Articular chondrocyte of knee joint (primary cell): Measurements from ENCODE around the gene ACTRT3. TPM values are rescaled to one million over a fixed set of nuclear protein-coding genes. Genes with fewer than 3 reads are reported as not detected.

Experiments
- small RNA-seq: library from RNA; depleted of rRNA; stranded (forward); fragments of <200 nt; gene quantifications from one replicate; pipeline ENCODE3, GENCODE V24; 2012
- total RNA-seq: library from RNA; depleted of rRNA; stranded (reverse); fragments of >200 nt; gene quantifications from 2 replicates; pipeline ENCODE4 v1.2.3, GENCODE V29; 2012

Gene ACTRT3
- total RNA-seq, result 4.4 and 5.0 TPM in 2 replicates

GRCh38 chr3:169769287-169770181, at the start of gene ACTRT3:
TSS of gene ACTRT3 (minus strand) at chr3:169769561. CDS start at chr3:169769520, 41 bp downstream.

DNA sequence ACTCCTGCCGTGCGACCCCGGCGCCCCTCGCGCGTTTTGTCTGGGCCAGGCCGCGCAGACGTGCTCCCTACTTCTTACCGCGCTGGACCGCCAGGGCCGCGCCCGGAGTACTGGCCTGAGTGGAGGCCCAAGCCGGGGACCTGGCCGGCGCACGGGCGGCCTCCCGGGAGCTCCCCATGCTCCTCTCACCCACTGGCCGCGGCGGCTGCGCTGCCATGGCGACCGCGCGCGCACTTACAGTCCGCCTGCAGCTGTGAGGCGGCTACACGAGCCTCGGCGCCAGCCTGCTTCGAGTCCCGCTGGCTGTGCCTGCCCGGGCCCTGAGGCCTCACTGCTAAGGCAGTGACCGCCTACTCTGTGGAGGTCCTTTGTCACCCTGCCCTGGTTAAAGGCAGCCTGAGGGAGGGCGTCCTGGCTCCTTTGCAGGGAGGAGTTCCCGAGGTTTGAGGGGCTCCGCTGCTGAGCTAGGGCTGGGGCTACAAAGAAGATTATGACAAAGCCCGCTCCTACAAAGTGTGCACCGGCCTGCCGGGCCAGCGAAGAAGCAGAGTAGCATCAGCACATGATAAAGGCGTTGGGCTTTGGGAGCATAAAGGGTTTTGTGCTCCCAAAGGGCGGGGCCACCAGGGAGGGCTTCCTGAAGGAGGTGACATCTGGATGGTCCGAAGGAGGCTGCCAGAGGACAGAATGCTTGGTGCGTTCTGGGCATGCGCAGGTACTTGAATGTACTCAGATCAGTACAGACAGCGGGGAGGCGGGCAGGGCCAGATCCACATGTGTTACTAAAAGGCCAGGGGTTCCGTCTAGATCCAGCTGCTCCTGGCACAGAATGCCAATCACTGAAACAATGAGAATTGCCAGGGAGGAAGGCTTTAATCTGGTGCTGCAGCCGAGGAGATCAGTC, 43.2 kb upstream of the ACTRT3 start, which contains the start of the genes LRRC34 and LRRIQ4:
Gene LRRC34 (minus strand): TSS at position 573 of the 904 bp plus-strand sequence. CDS start 356 bp downstream, at position 217.
Gene LRRIQ4 (plus strand): TSS at position 539 of the 904 bp plus-strand sequence. CDS start 9,052 bp downstream, outside the sequence.

GRCh38 chr3:169772897-169773816, 3.8 kb upstream of the ACTRT3 start, which contains the start of gene MYNN:
TSS of gene MYNN (plus strand) at chr3:169773396. CDS start at chr3:169774296, 900 bp downstream.

GRCh38 chr3:169764882-169765612, 4.3 kb downstream of the ACTRT3 start, which contains the start of gene TERC:
TSS of gene TERC (minus strand) at chr3:169765060.

Small RNAs within 50 kb of the gene (small RNA-seq; reads per million reads assigned to genes)
- gene RNU6-637P, result not detected

Other genes starting within 250 kb of the ACTRT3 start
- 0.78 and 2.1 TPM in 2 replicates for gene MECOM, start 105.8 kb downstream of the ACTRT3 start, total RNA-seq
- gene TERC, start 4.5 kb downstream of the ACTRT3 start, total RNA-seq, result 119 and 220 TPM in 2 replicates
- 24.6 and 27.6 TPM in 2 replicates for gene MYNN, start 3.8 kb upstream of the ACTRT3 start, total RNA-seq
- under 0.01 TPM in 1 of 2 replicates, not detected in the other for gene LRRIQ4, start 43.3 kb upstream of the ACTRT3 start, total RNA-seq
- gene LRRC34, start 43.3 kb upstream of the ACTRT3 start, total RNA-seq, result 6.1 and 11.1 TPM in 2 replicates
- not detected in 2 replicates for gene LRRC31, start 100.4 kb upstream of the ACTRT3 start, total RNA-seq
- gene SAMD7, start 142.0 kb upstream of the ACTRT3 start, total RNA-seq, result not detected in 2 replicates
- 60.6 and 66.2 TPM in 2 replicates for gene SEC62, start 197.2 kb upstream of the ACTRT3 start, total RNA-seq